HG02938 (cell line): Measurements from ENCODE around the gene LPO.

Experiments
- ATAC-seq: cut with Tn5 transposase; IDR thresholded peaks from one replicate; pipeline ENCODE4 v1.9.1; 2021; ENCODE audit warnings: mild to moderate bottlenecking, moderate library complexity; ENCODE audit not compliant: unreplicated experiment

The LPO gene

GRCh38 chr17:58302171-58302918 lies 64.0 kb downstream of the LPO start:
- no peak for ATAC-seq

GRCh38 chr17:58302919-58303585 lies 64.7 kb downstream of the LPO start:
- ATAC-seq, result no peak

- no peak for ATAC-seq
Observed at GRCh38 chr17:58303971-58304749, 65.8 kb downstream of the LPO start.

- no peak for ATAC-seq
Observed at GRCh38 chr17:58304750-58305486, 66.5 kb downstream of the LPO start.

GRCh38 chr17:58305626-58306025 lies 67.2 kb downstream of the LPO start:
- no peak for ATAC-seq

- no peak for ATAC-seq
Observed at GRCh38 chr17:58306131-58306951, 68.0 kb downstream of the LPO start.

GRCh38 chr17:58307468-58308172 lies 69.2 kb downstream of the LPO start:
- no peak for ATAC-seq

GRCh38 chr17:58308173-58308984 lies 70.0 kb downstream of the LPO start:
- no peak for ATAC-seq

GRCh38 chr17:58308985-58309917 lies 70.9 kb downstream of the LPO start:
- no peak for ATAC-seq

GRCh38 chr17:58309918-58310259 lies 71.5 kb downstream of the LPO start:
- ATAC-seq, result no peak

GRCh38 chr17:58310511-58311428 lies 72.4 kb downstream of the LPO start:
- no peak for ATAC-seq

GRCh38 chr17:58311429-58311894 lies 73.1 kb downstream of the LPO start:
- no peak for ATAC-seq

GRCh38 chr17:58312021-58312630 lies 73.7 kb downstream of the LPO start:
- no peak for ATAC-seq

- ATAC-seq, result no peak
Observed at GRCh38 chr17:58312829-58313228, 74.4 kb downstream of the LPO start.

- ATAC-seq, result no peak
Observed at GRCh38 chr17:58313815-58314705, 75.7 kb downstream of the LPO start.
